ENCODE measurements around the gene EYA2.

GRCh38 chr20:47175493-47175892 lies 280.9 kb downstream of the EYA2 start:
- TF ChIP-seq POLR2AphosphoS5 (IDR thresholded peaks at IDR 0.05) (no peak), CTCF (IDR thresholded peaks at IDR 0.05) (no peak), POLR2A (IDR thresholded peaks at IDR 0.05) (no peak)

All from sigmoid colon (tissue), 4 donors.